Measurements from ENCODE around the gene KCNIP1. TPM values are rescaled to one million over a fixed set of nuclear protein-coding genes. Genes with fewer than 3 reads are reported as not detected.

Gene KCNIP1
- total and polyA plus RNA-seq, 8 donors = 0.20 to 0.73 (median 0.31) TPM; not detected in 3

DNA sequence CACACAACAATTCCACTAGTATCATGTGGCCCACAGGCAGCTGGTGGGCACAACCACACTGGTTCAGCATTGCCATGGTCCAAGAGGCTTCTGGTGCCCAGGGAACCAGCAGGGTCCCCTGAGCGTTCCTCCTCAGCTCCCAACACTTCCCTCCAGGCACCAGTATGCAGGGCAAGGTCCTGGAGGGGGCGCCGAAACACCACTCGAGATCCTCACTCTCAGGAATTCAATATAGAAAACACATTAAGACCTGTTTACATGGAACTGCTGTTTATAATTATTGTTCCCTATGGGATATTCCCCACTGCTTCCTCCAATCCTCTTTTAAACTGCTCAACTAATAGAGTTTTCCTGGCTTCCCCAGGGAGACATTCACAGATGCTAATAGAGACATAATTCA, 187.8 kb downstream of the KCNIP1 start:
- TF ChIP-seq EP300 (IDR thresholded peaks at IDR 0.05) (no peak), POLR2AphosphoS5 (IDR thresholded peaks at IDR 0.05) (no peak), POLR2A (IDR thresholded peaks at IDR 0.05) (no peak)
- TF ChIP-seq, protein P1, sequence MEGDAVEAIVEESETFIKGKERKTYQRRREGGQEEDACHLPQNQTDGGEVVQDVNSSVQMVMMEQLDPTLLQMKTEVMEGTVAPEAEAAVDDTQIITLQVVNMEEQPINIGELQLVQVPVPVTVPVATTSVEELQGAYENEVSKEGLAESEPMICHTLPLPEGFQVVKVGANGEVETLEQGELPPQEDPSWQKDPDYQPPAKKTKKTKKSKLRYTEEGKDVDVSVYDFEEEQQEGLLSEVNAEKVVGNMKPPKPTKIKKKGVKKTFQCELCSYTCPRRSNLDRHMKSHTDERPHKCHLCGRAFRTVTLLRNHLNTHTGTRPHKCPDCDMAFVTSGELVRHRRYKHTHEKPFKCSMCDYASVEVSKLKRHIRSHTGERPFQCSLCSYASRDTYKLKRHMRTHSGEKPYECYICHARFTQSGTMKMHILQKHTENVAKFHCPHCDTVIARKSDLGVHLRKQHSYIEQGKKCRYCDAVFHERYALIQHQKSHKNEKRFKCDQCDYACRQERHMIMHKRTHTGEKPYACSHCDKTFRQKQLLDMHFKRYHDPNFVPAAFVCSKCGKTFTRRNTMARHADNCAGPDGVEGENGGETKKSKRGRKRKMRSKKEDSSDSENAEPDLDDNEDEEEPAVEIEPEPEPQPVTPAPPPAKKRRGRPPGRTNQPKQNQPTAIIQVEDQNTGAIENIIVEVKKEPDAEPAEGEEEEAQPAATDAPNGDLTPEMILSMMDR (IDR thresholded peaks at IDR 0.05) = no peak
- no peak overlapping the region for H3K4me3 ChIP-seq
- peak in 1 of 2 donors; percentile 6 for DNase-seq
- peaks cover 0 to 66% (median 7%) of the 10 kb centered on the region in 3 donors for H3K27me3 ChIP-seq
- H3K9me3 ChIP-seq = no peaks in the 10 kb centered on the region
- 18 to 39% (median 24%) methylated on average over 3 to 4 of the region's 4 CpGs for WGBS, 5 donors
- H3K4me1 ChIP-seq = no peaks in the 10 kb centered on the region
- no peaks in the 10 kb centered on the region for H3K36me3 ChIP-seq
- intact Hi-C loops (cut with DNase I; ENCODE audit: low total_unique reads) = no loop called here
- H3K27ac ChIP-seq = no peak overlapping the region

DNA sequence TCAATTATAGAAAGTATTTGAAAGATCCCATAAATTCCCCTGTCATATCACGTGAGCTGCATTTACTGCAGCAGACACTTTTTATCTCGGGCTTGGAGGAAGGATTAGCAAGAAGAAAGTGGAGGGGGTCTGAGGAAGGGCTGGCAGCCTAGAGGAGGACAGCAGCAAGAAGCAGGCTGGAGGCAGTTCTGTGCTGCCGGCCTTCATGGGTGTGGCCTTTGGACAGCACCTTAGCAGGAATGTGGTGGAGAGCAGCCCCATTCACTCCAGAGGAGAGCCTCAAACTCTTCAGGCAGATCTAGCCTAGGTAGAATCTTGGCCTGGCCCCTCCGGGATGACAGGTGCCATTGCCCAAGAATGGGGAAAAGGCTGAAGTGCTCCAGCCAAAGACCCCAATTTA, 189.9 kb downstream of the KCNIP1 start:
- H3K36me3 ChIP-seq = no peaks in the 10 kb centered on the region
- H3K27ac ChIP-seq = no peak overlapping the region
- TF ChIP-seq POLR2A (IDR thresholded peaks at IDR 0.05) = no peak
- TF ChIP-seq EP300 (IDR thresholded peaks at IDR 0.05) = no peak
- TF ChIP-seq POLR2AphosphoS5 (IDR thresholded peaks at IDR 0.05) = no peak
- TF ChIP-seq, protein P1 (IDR thresholded peaks at IDR 0.05) = no peak
- H3K27me3 ChIP-seq = peaks cover 0 to 65% (median 7%) of the 10 kb centered on the region in 3 donors
- no peak overlapping the region for H3K4me3 ChIP-seq
- intact Hi-C loops (cut with DNase I; ENCODE audit: low total_unique reads) = no loop called here
- no peaks in the 10 kb centered on the region for H3K9me3 ChIP-seq
- no peaks in the 10 kb centered on the region for H3K4me1 ChIP-seq
- peak in 1 of 2 donors; percentile 3 for DNase-seq
- 32 to 73% (median 36%) methylated on average over 4 of the region's 4 CpGs for WGBS, 5 donors

DNA sequence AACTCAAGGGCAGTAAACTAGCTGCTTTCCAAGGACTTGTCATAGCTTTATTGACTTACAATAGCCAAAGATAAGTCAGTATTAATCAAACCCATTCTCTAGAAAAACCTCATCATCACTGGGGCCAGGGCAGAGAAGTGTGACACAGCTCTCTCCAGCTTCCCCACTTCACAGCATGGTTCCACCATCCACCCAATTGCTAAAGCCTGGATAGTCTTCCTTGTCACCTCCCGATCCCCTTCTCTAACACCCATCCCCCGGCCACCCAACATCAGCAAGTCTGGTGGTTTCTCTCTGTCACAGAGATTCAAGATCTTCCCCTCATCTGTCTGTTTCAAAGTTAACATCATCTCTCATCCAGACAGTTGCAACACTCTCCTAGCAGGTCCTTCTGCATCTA, 191.1 kb downstream of the KCNIP1 start:
- H3K4me1 ChIP-seq = no peaks in the 10 kb centered on the region
- TF ChIP-seq POLR2AphosphoS5 (IDR thresholded peaks at IDR 0.05) = no peak
- TF ChIP-seq, protein P1 (IDR thresholded peaks at IDR 0.05) = no peak
- TF ChIP-seq POLR2A (IDR thresholded peaks at IDR 0.05) = no peak
- no peak for TF ChIP-seq EP300 (IDR thresholded peaks at IDR 0.05)
- H3K27ac ChIP-seq = no peak overlapping the region
- no peak for DNase-seq
- intact Hi-C loops (cut with DNase I; ENCODE audit: low total_unique reads) = no loop called here
- no peaks in the 10 kb centered on the region for H3K9me3 ChIP-seq
- no peak overlapping the region for H3K4me3 ChIP-seq
- no peaks in the 10 kb centered on the region for H3K36me3 ChIP-seq
- WGBS, 5 donors = 27 to 43% (median 31%) methylated on average over 2 of the region's 2 CpGs
- H3K27me3 ChIP-seq = peaks cover 0 to 71% (median 7%) of the 10 kb centered on the region in 3 donors

DNA sequence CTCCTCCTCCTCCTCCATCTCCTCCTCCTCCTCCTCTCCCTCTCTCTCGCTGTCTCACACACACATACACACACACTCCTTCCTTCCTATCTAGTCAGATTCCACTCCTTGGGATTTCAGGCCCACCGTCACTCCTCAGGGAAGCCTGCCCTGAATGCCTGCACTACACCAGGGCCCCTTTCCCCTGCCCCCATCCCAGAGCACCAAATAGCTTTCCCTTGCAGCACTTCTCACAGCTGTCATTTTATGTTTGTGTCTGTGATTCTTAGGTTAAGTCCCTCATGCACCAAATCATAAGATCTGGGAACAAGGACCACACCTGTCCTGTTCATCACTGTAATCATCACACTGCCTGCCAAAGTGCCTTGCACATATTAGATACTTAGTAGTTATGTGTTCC, 193.2 kb downstream of the KCNIP1 start:
- peaks cover 0 to 83% (median 7%) of the 10 kb centered on the region in 3 donors for H3K27me3 ChIP-seq
- H3K36me3 ChIP-seq = no peaks in the 10 kb centered on the region
- no peak for TF ChIP-seq EP300 (IDR thresholded peaks at IDR 0.05)
- TF ChIP-seq POLR2A (IDR thresholded peaks at IDR 0.05) = no peak
- TF ChIP-seq, protein P1 (IDR thresholded peaks at IDR 0.05) = no peak
- no peak for TF ChIP-seq POLR2AphosphoS5 (IDR thresholded peaks at IDR 0.05)
- H3K4me1 ChIP-seq = no peaks in the 10 kb centered on the region
- intact Hi-C loops (cut with DNase I; ENCODE audit: low total_unique reads) = no loop called here
- no peak for DNase-seq
- WGBS, 5 donors = 61 to 70% (median 64%) methylated on average over 2 of the region's 2 CpGs
- no peaks in the 10 kb centered on the region for H3K9me3 ChIP-seq
- no peak overlapping the region for H3K27ac ChIP-seq
- H3K4me3 ChIP-seq = no peak overlapping the region

Measured in stomach (tissue), 9 donors.